ENCODE data around the gene ARHGAP18.

ARHGAP18 gene

GRCh38 chr6:129539032-129539431 lies 170.9 kb downstream of the ARHGAP18 start:
- H3K4me3 ChIP-seq (ENCODE audit: low read depth, low read length), result no peak overlapping the region
- no peak for TF ChIP-seq CTCF (IDR thresholded peaks at IDR 0.05; ENCODE audit: low read depth, low read length)

GRCh38 chr6:129536271-129536670 lies 173.7 kb downstream of the ARHGAP18 start:
- H3K4me3 ChIP-seq (ENCODE audit: low read depth, low read length), result no peak overlapping the region
- TF ChIP-seq CTCF (IDR thresholded peaks at IDR 0.05; ENCODE audit: low read depth, low read length), result no peak

GRCh38 chr6:129534926-129535325 lies 175.1 kb downstream of the ARHGAP18 start:
- no peak for TF ChIP-seq CTCF (IDR thresholded peaks at IDR 0.05; ENCODE audit: low read depth, low read length)
- no peak overlapping the region for H3K4me3 ChIP-seq (ENCODE audit: low read depth, low read length)
